Ascending aorta (tissue), 2 donors: ENCODE data around the gene TMEM132D. TPM values are rescaled to one million over a fixed set of nuclear protein-coding genes. Genes with fewer than 3 reads are reported as not detected.
"Not testable (repeated sequence)": the region's sequence is repeated elsewhere in the genome, so short reads cannot be mapped to it uniquely, and the experiment has no call there.

Source experiments
- DNase-seq, 2 donors: peaks; one replicate each; pipeline ENCODE4 v3.0.0-alpha.2; 2019; ENCODE audit warnings: low spot score in 2 of 2
- H3K27ac ChIP-seq, 2 donors: fragments of 200-600 bp; sonication (generic); one replicate each; pipeline ENCODE4 v1.5.1; 2016 to 2017; ENCODE audit warnings: mild to moderate bottlenecking in 1 of 2
- H3K27me3 ChIP-seq: fragments of 200-600 bp; sonication (generic); one replicate; pipeline ENCODE4 v1.5.1; 2017
- H3K36me3 ChIP-seq, 2 donors: fragments of 200-600 bp; sonication (generic); one replicate each; pipeline ENCODE4 v1.5.1; 2016
- H3K4me1 ChIP-seq, 2 donors: fragments of 200-600 bp; sonication (generic); one replicate each; pipeline ENCODE4 v1.5.1; 2016 to 2017; ENCODE audit warnings: mild to moderate bottlenecking in 1 of 2
- H3K4me3 ChIP-seq, 2 donors: fragments of 200-600 bp; sonication (generic); one replicate each; pipeline ENCODE4 v1.5.1; 2016 to 2017; ENCODE audit warnings: mild to moderate bottlenecking in 1 of 2
- H3K9me3 ChIP-seq, 2 donors: fragments of 200-600 bp; sonication (generic); one replicate each; pipeline ENCODE4 v1.5.1; 2016
- CTCF ChIP-seq, 3 experiments: fragments of 200-600 bp in 2 of 3; fragments of 450-650 bp in 1 of 3; sonication (generic) in 2 of 3; IDR thresholded peaks; one replicate each; pipeline ENCODE4 v1.5.1; 2016 to 2019; ENCODE audit warnings: antibody characterized with exemption in 3 of 3, mild to moderate bottlenecking in 1 of 3, moderate library complexity in 1 of 3
- intact Hi-C: fragments of 100-400 bp; cut with DNase I; formaldehyde crosslinking; loops from one replicate; pipeline ENCODE4 v1.15.1; 2023
- total RNA-seq: library from RNA; depleted of rRNA; stranded (reverse); fragments of >200 nt; gene quantifications from one replicate; pipeline ENCODE4 v1.1.0, GENCODE V29; 2016

Gene TMEM132D
- total RNA-seq, 1 donor from 2014 or later, result not detected

- Histone ChIP-seq H3K9me3 (no peaks in the 10 kb centered on the region), H3K27me3 (no peaks in the 10 kb centered on the region), H3K4me1 (no peaks in the 10 kb centered on the region), H3K27ac (no peak overlapping the region), H3K4me3 (no peak overlapping the region), H3K36me3 (no peaks in the 10 kb centered on the region)
- intact Hi-C loops, result no loop called here
- DNase-seq, result no peak
- TF ChIP-seq CTCF (IDR thresholded peaks at IDR 0.05), result no peak
These were observed 354.2 kb downstream of the TMEM132D start for GRCh38 chr12:129549656-129550055.

GRCh38 chr12:129549020-129549419 is 354.8 kb downstream of the TMEM132D start:
- H3K36me3 ChIP-seq, DNase-seq, H3K4me3 ChIP-seq, H3K4me1 ChIP-seq, H3K9me3 ChIP-seq, intact Hi-C loops, H3K27ac ChIP-seq, H3K27me3 ChIP-seq: not testable (repeated sequence)

- DNase-seq, result no peak
- intact Hi-C loops, result no loop called here
- TF ChIP-seq CTCF (IDR thresholded peaks at IDR 0.05), result no peak
- Histone ChIP-seq H3K27me3 (no peaks in the 10 kb centered on the region), H3K9me3 (no peaks in the 10 kb centered on the region), H3K4me3 (no peak overlapping the region), H3K36me3 (no peaks in the 10 kb centered on the region), H3K27ac (no peak overlapping the region), H3K4me1 (no peaks in the 10 kb centered on the region)
These were observed 359.1 kb downstream of the TMEM132D start for GRCh38 chr12:129544716-129545115.

GRCh38 chr12:129540954-129541353 is 362.9 kb downstream of the TMEM132D start:
- Histone ChIP-seq H3K27me3 (no peaks in the 10 kb centered on the region), H3K36me3 (no peaks in the 10 kb centered on the region), H3K4me3 (no peak overlapping the region), H3K4me1 (no peaks in the 10 kb centered on the region), H3K27ac (no peak overlapping the region), H3K9me3 (no peaks in the 10 kb centered on the region)
- intact Hi-C loops, result no loop called here
- DNase-seq, result no peak
- no peak for TF ChIP-seq CTCF (IDR thresholded peaks at IDR 0.05)

GRCh38 chr12:129540249-129540648 is 363.6 kb downstream of the TMEM132D start:
- Histone ChIP-seq H3K4me1 (no peaks in the 10 kb centered on the region), H3K4me3 (no peak overlapping the region), H3K27me3 (no peaks in the 10 kb centered on the region), H3K9me3 (no peaks in the 10 kb centered on the region), H3K27ac (no peak overlapping the region), H3K36me3 (no peaks in the 10 kb centered on the region)
- intact Hi-C loops, result no loop called here
- no peak for DNase-seq
- TF ChIP-seq CTCF (IDR thresholded peaks at IDR 0.05), result no peak

GRCh38 chr12:129538724-129539335 is 365.0 kb downstream of the TMEM132D start:
- H3K36me3 ChIP-seq, H3K27me3 ChIP-seq, H3K4me1 ChIP-seq, DNase-seq, H3K27ac ChIP-seq, H3K9me3 ChIP-seq, intact Hi-C loops, H3K4me3 ChIP-seq: not testable (repeated sequence)

- Histone ChIP-seq H3K27ac (no peak overlapping the region), H3K4me1 (no peaks in the 10 kb centered on the region), H3K4me3 (no peak overlapping the region), H3K27me3 (no peaks in the 10 kb centered on the region), H3K36me3 (no peaks in the 10 kb centered on the region), H3K9me3 (no peaks in the 10 kb centered on the region)
- no peak for TF ChIP-seq CTCF (IDR thresholded peaks at IDR 0.05)
- intact Hi-C loops, result no loop called here
- DNase-seq, result no peak
These were observed 365.7 kb downstream of the TMEM132D start for GRCh38 chr12:129538137-129538536.
